HCT116 (cell line): ENCODE measurements around the gene FGF14. TPM values are rescaled to one million over a fixed set of nuclear protein-coding genes. Genes with fewer than 3 reads are reported as not detected.

ENCODE experiments used
- ATAC-seq: fragments of 200-7000 bp; cut with Tn5 transposase; 2 replicates; pipeline ENCODE4 v1.9.1; 2020; ENCODE audit warnings: mild to moderate bottlenecking, moderate library complexity
- BruUV-seq: library from RNA; stranded (reverse); fragments of 400-500 nt; replicated peaks from 2 replicates; lab custom pipeline; 2021; lab: Mats Ljungman, UMichigan
- CTCF ChIA-PET: fragments of 300-600 bp; sonication (Branson Sonifier 250); formaldehyde crosslinking; loops from one replicate; lab custom pipeline; 2021; ENCODE audit warnings: antibody characterized with exemption; lab: Charles Lee
- POLR2A ChIA-PET: fragments of 300-600, 350-600 bp; sonication (Branson Sonifier 250); formaldehyde crosslinking; loops from one replicate; lab custom pipeline; 2021; ENCODE audit warnings: antibody characterized with exemption; lab: Charles Lee
- RAD21 ChIA-PET, 2 experiments: fragments of 300-600 bp; sonication (Branson Sonifier 250); formaldehyde crosslinking; loops; one replicate each; lab custom pipeline; 2023; ENCODE audit warnings: low total read pairs in 2 of 2; ENCODE audit not compliant: uncharacterized antibody in 2 of 2, unreplicated experiment in 2 of 2, low non-redundant PET in 1 of 2; lab: Charles Lee
- DNase-seq: peaks from one replicate; pipeline ENCODE4 v3.0.0-alpha.2; 2010; ENCODE audit warnings: low read depth, low spot score
- H2AFZ ChIP-seq: fragments of 200-600 bp; shearing (Covaris generic), sonication (generic); 2 replicates; pipeline ENCODE4 v1.6.1; 2017; ENCODE audit warnings: low read depth, mixed run types, mixed read lengths, antibody characterized with exemption, low read length; ENCODE audit not compliant: poor library complexity, severe bottlenecking
- H3K27ac ChIP-seq: 2 replicates; pipeline ENCODE4 v1.5.1; 2012; ENCODE audit warnings: low read depth, low read length
- H3K27me3 ChIP-seq: fragments of 200-600 bp; sonication (generic); 2 replicates; pipeline ENCODE4 v1.6.1; 2016; ENCODE audit warnings: mixed run types, low read length, mixed read lengths; ENCODE audit not compliant: insufficient read depth
- H3K36me3 ChIP-seq, 2 experiments: fragments of 200-500 bp in 1 of 2; fragments of 200-600 bp in 1 of 2; sonication (Bioruptor generic) in 1 of 2; sonication (generic) in 1 of 2; 2 replicates each; pipeline versions ENCODE4 v1.5.1 to v1.6.1; 2014 to 2016; ENCODE audit warnings: low read length in 2 of 2, inconsistent platforms in 1 of 2, mixed read lengths in 1 of 2, mixed run types in 1 of 2; ENCODE audit not compliant: insufficient read depth in 2 of 2, control insufficient read depth in 1 of 2
- H3K4me1 ChIP-seq, 2 experiments: fragments of 200-600 bp in 1 of 2; sonication (generic) in 1 of 2; 2 replicates each; pipeline versions ENCODE4 v1.5.1 to v1.6.1; 2012 to 2017; ENCODE audit warnings: low read length in 2 of 2, inconsistent platforms in 1 of 2, mild to moderate bottlenecking in 1 of 2, mixed read lengths in 1 of 2, mixed run types in 1 of 2, moderate library complexity in 1 of 2; ENCODE audit not compliant: insufficient read depth in 2 of 2, control insufficient read depth in 1 of 2
- H3K4me2 ChIP-seq: fragments of 200-600 bp; sonication (generic); 2 replicates; pipeline ENCODE4 v1.6.1; 2017; ENCODE audit warnings: mixed run types, low read length, mixed read lengths
- H3K4me3 ChIP-seq, 2 experiments: fragments of 200-600 bp in 1 of 2; sonication (generic) in 1 of 2; replicated peaks in 1 of 2; 2 replicates each; pipeline ENCODE4 v1.5.1; 2011 to 2016; ENCODE audit warnings: low read length in 2 of 2, control low read depth in 1 of 2, low read depth in 1 of 2, mild to moderate bottlenecking in 1 of 2, mixed read lengths in 1 of 2, mixed run types in 1 of 2
- H3K79me2 ChIP-seq: fragments of 200-600 bp; sonication (generic); 2 replicates; pipeline ENCODE4 v1.6.1; 2017; ENCODE audit warnings: mild to moderate bottlenecking, mixed run types, low read length, moderate library complexity, mixed read lengths; ENCODE audit not compliant: insufficient read depth
- H3K9ac ChIP-seq: fragments of 200-600 bp; sonication (generic); 2 replicates; pipeline ENCODE4 v1.6.1; 2016; ENCODE audit warnings: low read length, mixed read lengths
- H3K9me2 ChIP-seq: fragments of 200-600 bp; sonication (generic), shearing (Covaris generic); 2 replicates; pipeline ENCODE4 v1.6.1; 2017; ENCODE audit warnings: mixed run types, mild to moderate bottlenecking, moderate library complexity; ENCODE audit not compliant: insufficient read depth
- H3K9me3 ChIP-seq, 2 experiments: fragments of 200-500 bp in 1 of 2; fragments of 200-600 bp in 1 of 2; sonication (Bioruptor generic) in 1 of 2; sonication (generic) in 1 of 2; 2 replicates each; pipeline ENCODE4 v1.6.1; 2014 to 2017; ENCODE audit warnings: low read length in 2 of 2, mixed read lengths in 2 of 2, inconsistent platforms in 1 of 2, low read depth in 1 of 2, mild to moderate bottlenecking in 1 of 2, mixed run types in 1 of 2, moderate library complexity in 1 of 2; ENCODE audit not compliant: control insufficient read depth in 1 of 2, insufficient read depth in 1 of 2
- H4K20me1 ChIP-seq: fragments of 200-600 bp; sonication (generic), shearing (Covaris generic); 2 replicates; pipeline ENCODE4 v1.6.1; 2017; ENCODE audit warnings: mixed run types, mild to moderate bottlenecking, moderate library complexity; ENCODE audit not compliant: insufficient read depth
- CEBPB ChIP-seq: IDR thresholded peaks from 2 replicates; pipeline ENCODE4 v1.6.1; 2012; ENCODE audit warnings: low read depth
- ELF1 ChIP-seq: IDR thresholded peaks from 2 replicates; pipeline ENCODE4 v1.6.1; 2012; ENCODE audit warnings: low read depth, borderline replicate concordance
- EZH2phosphoT487 ChIP-seq: fragments of 200-600 bp; IDR thresholded peaks from 2 replicates; pipeline ENCODE4 v1.6.1; 2018; ENCODE audit warnings: antibody characterized with exemption, borderline replicate concordance
- FOSL1 ChIP-seq: IDR thresholded peaks from 2 replicates; pipeline ENCODE4 v1.6.1; 2012; ENCODE audit warnings: low read depth
- POLR2AphosphoS5 ChIP-seq: IDR thresholded peaks from 2 replicates; pipeline ENCODE4 v1.6.1; 2011; ENCODE audit warnings: mild to moderate bottlenecking, low read depth, low read length, moderate library complexity
- RAD21 ChIP-seq: IDR thresholded peaks from 2 replicates; pipeline ENCODE4 v1.6.1; 2012; ENCODE audit warnings: low read depth, mild to moderate bottlenecking
- SIN3A ChIP-seq: IDR thresholded peaks from 2 replicates; pipeline ENCODE4 v1.6.1; 2012; ENCODE audit warnings: low read depth
- SP1 ChIP-seq: IDR thresholded peaks from 2 replicates; pipeline ENCODE4 v1.6.1; 2012; ENCODE audit warnings: low read depth
- YY1 ChIP-seq: IDR thresholded peaks from 2 replicates; pipeline ENCODE4 v1.6.1; 2011; ENCODE audit warnings: low read length, low read depth, moderate library complexity, mild to moderate bottlenecking; ENCODE audit not compliant: insufficient replicate concordance; ENCODE audit errors: extremely low read depth
- ZFX ChIP-seq: fragments of 450-650 bp; IDR thresholded peaks from 2 replicates; pipeline ENCODE4 v1.6.1; 2017
- intact Hi-C: fragments of 100-400 bp; cut with micrococcal nuclease; formaldehyde crosslinking; loops from 2 replicates; pipeline ENCODE4 v1.10.0; 2022
- total RNA-seq: library from RNA; stranded (reverse); gene quantifications from one replicate; pipeline ENCODE4 v1.2.1, GENCODE V29; 2021; ENCODE audit not compliant: unreplicated experiment
- TF ChIP-seq, protein P1 (sequence below), 3 experiments: fragments of 200-600 bp in 1 of 3; sonication (generic) in 1 of 3; IDR thresholded peaks in 2 of 3; conservative IDR thresholded peaks in 1 of 3; 2 replicates each; pipeline ENCODE4 v1.5.1; 2012 to 2017; ENCODE audit warnings: low read depth in 2 of 3, low read length in 2 of 3, antibody characterized with exemption in 1 of 3, borderline replicate concordance in 1 of 3, control low read depth in 1 of 3, mild to moderate bottlenecking in 1 of 3, mixed read lengths in 1 of 3, mixed run types in 1 of 3, moderate library complexity in 1 of 3; ENCODE audit not compliant: insufficient read depth in 1 of 3
- TF ChIP-seq, protein P2 (sequence below): IDR thresholded peaks from 2 replicates; pipeline ENCODE4 v1.6.1; 2011; ENCODE audit warnings: mild to moderate bottlenecking, low read length, moderate library complexity; ENCODE audit not compliant: insufficient replicate concordance; ENCODE audit errors: extremely low read depth

Gene FGF14
- total RNA-seq, 1 experiment from 2014 or later: not detected

DNA sequence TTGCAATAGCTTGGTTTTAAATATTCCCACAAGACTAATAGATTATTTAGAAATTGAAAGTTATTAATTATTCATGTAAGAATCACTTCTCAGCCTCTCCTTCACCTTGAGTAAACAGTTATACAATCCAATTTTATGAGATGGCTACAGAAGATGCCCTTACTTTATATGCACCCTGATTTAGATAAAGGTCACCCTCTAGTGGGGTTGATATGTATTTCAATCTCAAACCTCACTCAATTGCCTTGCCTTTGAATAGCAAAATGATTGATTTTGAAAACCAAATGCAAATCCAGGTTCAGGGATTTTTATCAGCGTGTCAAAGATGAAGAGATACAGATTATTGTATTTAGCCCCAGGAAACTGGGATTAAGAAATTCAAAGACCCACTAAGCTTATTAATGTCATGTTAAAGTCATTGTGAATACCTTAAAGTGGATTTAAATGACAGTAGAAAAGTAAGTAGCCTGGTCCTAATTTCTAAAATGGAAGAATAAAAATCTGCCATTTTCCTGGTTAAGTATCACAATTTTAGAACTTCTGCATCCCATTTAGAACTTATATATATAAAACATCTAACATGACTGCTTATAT, 644.3 kb downstream of the FGF14 start:
- Histone ChIP-seq H3K9me3 (peaks cover 0 to 8% of the 10 kb centered on the region in 2 experiments; a peak in 1 of 4 replicates), H3K4me2 (no peak overlapping the region), H2AFZ (no peak overlapping the region), H3K27ac (no peak overlapping the region), H4K20me1 (no peaks in the 10 kb centered on the region), H3K36me3 (no peaks in the 10 kb centered on the region), H3K9me2 (no peaks in the 10 kb centered on the region), H3K4me1 (no peaks in the 10 kb centered on the region), H3K9ac (no peak overlapping the region), H3K79me2 (no peaks in the 10 kb centered on the region), H3K4me3 (no peak overlapping the region), H3K27me3 (no peaks in the 10 kb centered on the region)
- ChIA-PET POLR2A (interaction anchor here (0.6 kb wide), 1 partner anchor 243 kb away, joined by 3 read pairs; no protein-coding TSS in a partner anchor), RAD21 (no interaction called here), CTCF (interaction anchor here (1.0 to 1.9 kb wide), 6 partner anchors 241 to 613 kb away, joined by 3 to 11 read pairs (median 4); no protein-coding TSS in a partner anchor)
- TF ChIP-seq, protein P1, sequence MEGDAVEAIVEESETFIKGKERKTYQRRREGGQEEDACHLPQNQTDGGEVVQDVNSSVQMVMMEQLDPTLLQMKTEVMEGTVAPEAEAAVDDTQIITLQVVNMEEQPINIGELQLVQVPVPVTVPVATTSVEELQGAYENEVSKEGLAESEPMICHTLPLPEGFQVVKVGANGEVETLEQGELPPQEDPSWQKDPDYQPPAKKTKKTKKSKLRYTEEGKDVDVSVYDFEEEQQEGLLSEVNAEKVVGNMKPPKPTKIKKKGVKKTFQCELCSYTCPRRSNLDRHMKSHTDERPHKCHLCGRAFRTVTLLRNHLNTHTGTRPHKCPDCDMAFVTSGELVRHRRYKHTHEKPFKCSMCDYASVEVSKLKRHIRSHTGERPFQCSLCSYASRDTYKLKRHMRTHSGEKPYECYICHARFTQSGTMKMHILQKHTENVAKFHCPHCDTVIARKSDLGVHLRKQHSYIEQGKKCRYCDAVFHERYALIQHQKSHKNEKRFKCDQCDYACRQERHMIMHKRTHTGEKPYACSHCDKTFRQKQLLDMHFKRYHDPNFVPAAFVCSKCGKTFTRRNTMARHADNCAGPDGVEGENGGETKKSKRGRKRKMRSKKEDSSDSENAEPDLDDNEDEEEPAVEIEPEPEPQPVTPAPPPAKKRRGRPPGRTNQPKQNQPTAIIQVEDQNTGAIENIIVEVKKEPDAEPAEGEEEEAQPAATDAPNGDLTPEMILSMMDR (IDR thresholded peaks at IDR 0.05 in 2 of 3, conservative IDR thresholded peaks at IDR 0.05 in 1 of 3; ENCODE audit: borderline replicate concordance in 1 of 3, insufficient read depth in 1 of 3, low read depth in 2 of 3, low read length in 2 of 3): peak in 2 of 3 experiments; percentile 11 to 24; a peak in 2 of 6 replicates
- TF ChIP-seq YY1: no peak
- peak; percentile 42 for TF ChIP-seq RAD21
- intact Hi-C loops: loop anchor here (2.0 to 5.0 kb wide), 2 partner anchors 240 to 607 kb away; no protein-coding TSS in a partner anchor
- no peak for ATAC-seq
- DNase-seq: no peak
- no TSS peak for BruUV-seq

DNA sequence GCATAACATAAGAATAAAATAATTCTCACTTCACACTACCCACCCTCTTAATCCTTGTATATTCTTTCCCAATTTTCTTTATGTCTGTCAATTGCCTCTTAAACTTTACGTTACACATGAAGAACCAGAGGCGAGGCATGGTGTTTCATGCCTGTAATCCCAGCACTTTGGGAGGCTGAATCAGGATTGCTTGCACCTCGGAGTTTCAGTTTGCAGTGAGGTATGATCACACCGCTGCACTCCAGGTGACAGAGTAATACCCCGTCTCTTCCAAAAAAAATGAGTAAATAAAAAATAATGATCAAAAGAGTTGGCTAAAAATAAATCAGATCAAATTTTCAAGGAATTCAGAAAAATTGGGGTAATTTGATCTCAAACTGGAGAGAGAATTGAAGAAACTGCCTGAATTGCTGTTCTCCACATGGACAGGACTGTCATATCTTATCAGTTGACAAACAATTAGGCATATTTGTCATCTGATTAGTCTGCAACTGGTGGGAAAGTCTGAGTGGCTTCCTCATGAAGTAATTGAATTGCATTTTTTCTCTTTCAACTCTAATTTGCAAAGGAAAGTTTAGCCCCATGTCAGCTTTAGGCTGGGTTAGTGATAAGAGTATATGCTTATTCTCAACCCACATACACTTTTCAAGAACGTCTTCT, 646.5 kb downstream of the FGF14 start:
- peaks cover 0 to 2% of the 10 kb centered on the region in 2 experiments; a peak in 1 of 4 replicates for H3K9me3 ChIP-seq
- H3K79me2 ChIP-seq: no peaks in the 10 kb centered on the region
- no peak overlapping the region for H3K4me3 ChIP-seq
- no peaks in the 10 kb centered on the region for H3K36me3 ChIP-seq
- H3K9ac ChIP-seq: no peak overlapping the region
- H3K4me2 ChIP-seq: no peak overlapping the region
- ATAC-seq (no peak), DNase-seq (no peak)
- POLR2A ChIA-PET: no interaction called here
- H3K4me1 ChIP-seq: no peaks in the 10 kb centered on the region
- RAD21 ChIA-PET: no interaction called here
- H3K9me2 ChIP-seq: no peaks in the 10 kb centered on the region
- no peak for TF ChIP-seq EZH2phosphoT487
- TF ChIP-seq, protein P2, sequence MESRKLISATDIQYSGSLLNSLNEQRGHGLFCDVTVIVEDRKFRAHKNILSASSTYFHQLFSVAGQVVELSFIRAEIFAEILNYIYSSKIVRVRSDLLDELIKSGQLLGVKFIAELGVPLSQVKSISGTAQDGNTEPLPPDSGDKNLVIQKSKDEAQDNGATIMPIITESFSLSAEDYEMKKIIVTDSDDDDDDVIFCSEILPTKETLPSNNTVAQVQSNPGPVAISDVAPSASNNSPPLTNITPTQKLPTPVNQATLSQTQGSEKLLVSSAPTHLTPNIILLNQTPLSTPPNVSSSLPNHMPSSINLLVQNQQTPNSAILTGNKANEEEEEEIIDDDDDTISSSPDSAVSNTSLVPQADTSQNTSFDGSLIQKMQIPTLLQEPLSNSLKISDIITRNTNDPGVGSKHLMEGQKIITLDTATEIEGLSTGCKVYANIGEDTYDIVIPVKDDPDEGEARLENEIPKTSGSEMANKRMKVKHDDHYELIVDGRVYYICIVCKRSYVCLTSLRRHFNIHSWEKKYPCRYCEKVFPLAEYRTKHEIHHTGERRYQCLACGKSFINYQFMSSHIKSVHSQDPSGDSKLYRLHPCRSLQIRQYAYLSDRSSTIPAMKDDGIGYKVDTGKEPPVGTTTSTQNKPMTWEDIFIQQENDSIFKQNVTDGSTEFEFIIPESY: no peak
- TF ChIP-seq SIN3A: no peak
- no peak for TF ChIP-seq RAD21
- no peak for TF ChIP-seq CEBPB
- no peak for TF ChIP-seq POLR2AphosphoS5
- no peak for TF ChIP-seq FOSL1
- TF ChIP-seq ZFX: no peak
- no peak for TF ChIP-seq SP1
- TF ChIP-seq ELF1: no peak
- CTCF ChIA-PET: no interaction called here
- no peak overlapping the region for H2AFZ ChIP-seq
- BruUV-seq: no TSS peak
- no peak overlapping the region for H3K27ac ChIP-seq
- intact Hi-C loops: loop anchor here (5.0 kb wide), 1 partner anchor 238 kb away; no protein-coding TSS in a partner anchor
- no peaks in the 10 kb centered on the region for H4K20me1 ChIP-seq
- no peaks in the 10 kb centered on the region for H3K27me3 ChIP-seq
